HepG2 (cell line): ENCODE measurements around the gene TMEM79. TPM values are rescaled to one million over a fixed set of nuclear protein-coding genes. Genes with fewer than 3 reads are reported as not detected.

ENCODE experiments used
- CAMTA2 ChIP-seq: sonication (generic); formaldehyde crosslinking; IDR thresholded peaks from 2 replicates; pipeline ENCODE4 v1.4.0; 2020; ENCODE audit warnings: mild to moderate bottlenecking, missing genetic modification reagents, borderline replicate concordance
- FOXP1 ChIP-seq, 2 experiments: fragments of 450-650 bp in 1 of 2; IDR thresholded peaks; 2 replicates each; pipeline ENCODE4 v1.6.1; 2017 to 2018; ENCODE audit warnings: antibody characterized with exemption in 1 of 2
- MTA1 ChIP-seq: sonication (generic); formaldehyde crosslinking; IDR thresholded peaks from 2 replicates; pipeline ENCODE4 v1.4.0; 2020; ENCODE audit warnings: missing genetic modification reagents, mild to moderate bottlenecking, borderline replicate concordance
- NR2F2 ChIP-seq: IDR thresholded peaks from 2 replicates; pipeline ENCODE4 v1.6.1; 2012; ENCODE audit warnings: low read depth, inconsistent platforms, borderline replicate concordance
- PATZ1 ChIP-seq: sonication (generic); formaldehyde crosslinking; IDR thresholded peaks from 2 replicates; pipeline ENCODE4 v1.4.0; 2020; ENCODE audit warnings: missing genetic modification reagents
- REST ChIP-seq, 2 experiments: IDR thresholded peaks; 2 replicates each; pipeline ENCODE4 v1.6.1; 2011 to 2012; ENCODE audit warnings: low read length in 2 of 2, borderline replicate concordance in 1 of 2, low read depth in 1 of 2, mild to moderate bottlenecking in 1 of 2, moderate library complexity in 1 of 2
- ZNF256 ChIP-seq: sonication (generic); formaldehyde crosslinking; conservative IDR thresholded peaks from 2 replicates; pipeline ENCODE4 v1.4.0; 2020; ENCODE audit warnings: missing genetic modification reagents
- ZNF609 ChIP-seq: sonication (generic); formaldehyde crosslinking; IDR thresholded peaks from 2 replicates; pipeline ENCODE4 v1.4.0; 2020; ENCODE audit warnings: mild to moderate bottlenecking, missing genetic modification reagents, borderline replicate concordance
- polyA plus RNA-seq, 8 experiments: library from polyadenylated mRNA; depleted of rRNA in 3 of 8; stranded (reverse) in 7 of 8; unstranded in 1 of 8; fragments of >200 nt; fragmentation: Illumina TruSeq in 4 of 8; extraction: Trizol in 4 of 8; gene quantifications; 2 replicates each; pipeline versions ENCODE4 v1.2.1 to v1.2.3, GENCODE V29; 2011 to 2016; ENCODE audit warnings: low read depth in 4 of 8, missing spikeins in 1 of 8, mixed read lengths in 1 of 8; ENCODE audit not compliant: insufficient read depth in 1 of 8
- total RNA-seq, 5 experiments: library from RNA; depleted of rRNA; stranded (reverse); fragments of >200 nt; fragmentation: Illumina TruSeq; extraction: Trizol; gene quantifications; 2 replicates each; pipeline ENCODE4 v1.2.3, GENCODE V29; 2016; ENCODE audit warnings: low read depth in 1 of 5
- TF ChIP-seq, protein P1 (sequence below): sonication (generic); formaldehyde crosslinking; IDR thresholded peaks from 2 replicates; pipeline ENCODE4 v1.9.0; 2022; ENCODE audit warnings: missing genetic modification reagents, mild to moderate bottlenecking, borderline replicate concordance
- TF ChIP-seq, protein P2 (sequence below): sonication (generic); formaldehyde crosslinking; IDR thresholded peaks from 2 replicates; pipeline ENCODE4 v1.4.0; 2020; ENCODE audit warnings: missing genetic modification reagents, low read depth, mild to moderate bottlenecking, borderline replicate concordance
- TF ChIP-seq, protein P3 (sequence below): sonication (generic); formaldehyde crosslinking; IDR thresholded peaks from 2 replicates; pipeline ENCODE4 v1.4.0; 2020; ENCODE audit warnings: missing genetic modification reagents

TMEM79 gene
- total and polyA plus RNA-seq, 2 of the 13 experiments (the other 11 are each of a cell fraction or from before 2014, with no cell fraction given) = 1.2 to 1.9 TPM

DNA sequence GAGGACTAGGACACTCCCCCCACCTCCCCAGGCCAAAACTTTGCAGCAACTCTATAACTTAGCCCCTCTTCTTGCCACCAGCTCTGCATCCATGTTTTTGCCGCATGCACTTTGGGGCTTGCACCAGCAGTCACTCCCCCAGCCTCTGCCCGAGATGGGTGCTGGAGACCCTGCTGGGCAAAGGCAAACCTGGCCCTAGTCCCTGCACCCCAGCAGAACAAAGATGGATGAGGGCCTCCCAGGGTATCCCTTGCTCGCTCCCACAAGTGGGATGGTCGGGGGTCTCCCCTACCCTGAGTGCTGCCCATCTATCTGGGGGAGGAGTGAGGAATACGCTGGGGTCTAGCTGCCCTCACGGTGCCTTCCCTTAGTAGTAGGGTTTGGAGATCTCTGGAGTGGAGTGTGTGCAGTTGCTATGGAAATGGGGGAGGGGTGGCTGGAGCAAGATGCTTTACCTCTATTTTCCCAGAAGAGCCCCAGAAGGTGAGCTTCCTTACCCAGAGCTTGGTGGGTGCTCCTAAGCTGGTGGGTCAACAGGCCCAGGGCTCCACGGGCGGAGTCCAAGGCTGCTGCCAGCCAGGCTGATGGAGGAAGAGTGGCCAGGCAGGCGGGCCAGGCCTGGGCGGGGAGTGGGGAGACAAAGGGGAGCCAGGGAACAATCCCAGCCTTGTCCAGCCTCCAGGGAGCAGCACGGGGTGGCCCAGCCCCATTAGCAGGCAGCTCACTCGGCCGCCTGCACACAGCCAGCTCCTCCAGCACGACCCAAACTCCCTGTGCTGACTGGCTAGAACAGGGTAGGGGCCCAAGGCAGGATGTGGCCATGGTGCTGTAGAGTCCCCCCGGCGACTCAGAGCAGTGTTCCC is 36.4 kb upstream of the TMEM79 start, which contains the start of gene PAQR6 (continued):
- TF ChIP-seq, protein P1, sequence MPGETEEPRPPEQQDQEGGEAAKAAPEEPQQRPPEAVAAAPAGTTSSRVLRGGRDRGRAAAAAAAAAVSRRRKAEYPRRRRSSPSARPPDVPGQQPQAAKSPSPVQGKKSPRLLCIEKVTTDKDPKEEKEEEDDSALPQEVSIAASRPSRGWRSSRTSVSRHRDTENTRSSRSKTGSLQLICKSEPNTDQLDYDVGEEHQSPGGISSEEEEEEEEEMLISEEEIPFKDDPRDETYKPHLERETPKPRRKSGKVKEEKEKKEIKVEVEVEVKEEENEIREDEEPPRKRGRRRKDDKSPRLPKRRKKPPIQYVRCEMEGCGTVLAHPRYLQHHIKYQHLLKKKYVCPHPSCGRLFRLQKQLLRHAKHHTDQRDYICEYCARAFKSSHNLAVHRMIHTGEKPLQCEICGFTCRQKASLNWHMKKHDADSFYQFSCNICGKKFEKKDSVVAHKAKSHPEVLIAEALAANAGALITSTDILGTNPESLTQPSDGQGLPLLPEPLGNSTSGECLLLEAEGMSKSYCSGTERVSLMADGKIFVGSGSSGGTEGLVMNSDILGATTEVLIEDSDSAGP (CRISPR knock-in tag) = peak; percentile 49; the same call in 1 of the 2 replicates
- TF ChIP-seq MTA1 = no peak
- no peak for TF ChIP-seq CAMTA2
- no peak for TF ChIP-seq NR2F2
- TF ChIP-seq, protein P2, sequence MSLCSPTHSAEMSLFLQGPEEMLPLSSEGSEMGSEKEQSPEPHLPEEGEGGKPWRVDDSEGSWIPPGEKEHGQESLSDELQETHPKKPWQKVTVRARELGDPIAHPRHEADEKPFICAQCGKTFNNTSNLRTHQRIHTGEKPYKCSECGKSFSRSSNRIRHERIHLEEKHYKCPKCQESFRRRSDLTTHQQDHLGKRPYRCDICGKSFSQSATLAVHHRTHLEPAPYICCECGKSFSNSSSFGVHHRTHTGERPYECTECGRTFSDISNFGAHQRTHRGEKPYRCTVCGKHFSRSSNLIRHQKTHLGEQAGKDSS = no peak
- TF ChIP-seq ZNF609 (CRISPR knock-in tag) = no peak
- TF ChIP-seq, protein P3, sequence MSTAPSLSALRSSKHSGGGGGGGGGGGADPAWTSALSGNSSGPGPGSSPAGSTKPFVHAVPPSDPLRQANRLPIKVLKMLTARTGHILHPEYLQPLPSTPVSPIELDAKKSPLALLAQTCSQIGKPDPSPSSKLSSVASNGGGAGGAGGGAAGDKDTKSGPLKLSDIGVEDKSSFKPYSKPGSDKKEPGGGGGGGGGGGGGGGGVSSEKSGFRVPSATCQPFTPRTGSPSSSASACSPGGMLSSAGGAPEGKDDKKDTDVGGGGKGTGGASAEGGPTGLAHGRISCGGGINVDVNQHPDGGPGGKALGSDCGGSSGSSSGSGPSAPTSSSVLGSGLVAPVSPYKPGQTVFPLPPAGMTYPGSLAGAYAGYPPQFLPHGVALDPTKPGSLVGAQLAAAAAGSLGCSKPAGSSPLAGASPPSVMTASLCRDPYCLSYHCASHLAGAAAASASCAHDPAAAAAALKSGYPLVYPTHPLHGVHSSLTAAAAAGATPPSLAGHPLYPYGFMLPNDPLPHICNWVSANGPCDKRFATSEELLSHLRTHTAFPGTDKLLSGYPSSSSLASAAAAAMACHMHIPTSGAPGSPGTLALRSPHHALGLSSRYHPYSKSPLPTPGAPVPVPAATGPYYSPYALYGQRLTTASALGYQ = no peak
- no peak for TF ChIP-seq ZNF256
- TF ChIP-seq REST (IDR thresholded peaks at IDR 0.05; ENCODE audit: borderline replicate concordance in 1 of 2, low read depth in 1 of 2, low read length in 2 of 2) = no peak
- TF ChIP-seq FOXP1 (IDR thresholded peaks at IDR 0.05) = no peak
- no peak for TF ChIP-seq FOXP1 (CRISPR knock-in tag; IDR thresholded peaks at IDR 0.05)
- TF ChIP-seq PATZ1 = 0 out of 2 replicates have a peak, but pooled peaks have one; percentile 26
